HepG2 (cell line): ENCODE measurements around the gene PHF23. TPM values are rescaled to one million over a fixed set of nuclear protein-coding genes. Genes with fewer than 3 reads are reported as not detected.

ENCODE experiments used
- AFF4 ChIP-seq: sonication (generic); formaldehyde crosslinking; IDR thresholded peaks from 2 replicates; pipeline ENCODE4 v1.4.0; 2020; ENCODE audit warnings: missing genetic modification reagents
- FOXP1 ChIP-seq, 2 experiments: fragments of 450-650 bp in 1 of 2; IDR thresholded peaks; 2 replicates each; pipeline ENCODE4 v1.6.1; 2017 to 2018; ENCODE audit warnings: antibody characterized with exemption in 1 of 2
- KLF9 ChIP-seq: IDR thresholded peaks from 2 replicates; pipeline ENCODE4 v1.6.1; 2016; ENCODE audit warnings: low read depth
- MAFK ChIP-seq, 2 experiments: IDR thresholded peaks in 1 of 2; conservative IDR thresholded peaks in 1 of 2; 2 replicates each; pipeline ENCODE4 v1.6.1; 2011; ENCODE audit warnings: improper control_type of control experiment in 2 of 2, low read length in 2 of 2
- NFRKB ChIP-seq: fragments of 450-650 bp; IDR thresholded peaks from 2 replicates; pipeline ENCODE4 v1.6.1; 2017
- PPARG ChIP-seq: conservative IDR thresholded peaks from 2 replicates; pipeline ENCODE4 v1.6.1; 2016; ENCODE audit warnings: missing biosample characterization, missing genetic modification reagents
- ZKSCAN8 ChIP-seq: IDR thresholded peaks from 2 replicates; pipeline ENCODE4 v1.6.1; 2016; ENCODE audit warnings: borderline replicate concordance, missing genetic modification reagents, missing compliant biosample characterization
- ZNF232 ChIP-seq: sonication (generic); formaldehyde crosslinking; IDR thresholded peaks from 2 replicates; pipeline ENCODE4 v1.4.0; 2020; ENCODE audit warnings: missing genetic modification reagents, borderline replicate concordance
- ZNF251 ChIP-seq: sonication (generic); formaldehyde crosslinking; IDR thresholded peaks from 2 replicates; pipeline ENCODE4 v1.9.0; 2021; ENCODE audit warnings: mild to moderate bottlenecking, missing genetic modification reagents
- ZNF253 ChIP-seq: sonication (generic); formaldehyde crosslinking; IDR thresholded peaks from 2 replicates; pipeline ENCODE4 v1.8.0; 2022; ENCODE audit warnings: mild to moderate bottlenecking, missing genetic modification reagents, borderline replicate concordance
- ZNF317 ChIP-seq: sonication (generic); formaldehyde crosslinking; IDR thresholded peaks from 2 replicates; pipeline ENCODE4 v1.5.0; 2020; ENCODE audit warnings: mild to moderate bottlenecking, missing genetic modification reagents
- ZNF414 ChIP-seq: sonication (generic); formaldehyde crosslinking; IDR thresholded peaks from 2 replicates; pipeline ENCODE4 v1.5.0; 2020; ENCODE audit warnings: missing genetic modification reagents
- ZNF501 ChIP-seq: sonication (generic); formaldehyde crosslinking; IDR thresholded peaks from 2 replicates; pipeline ENCODE4 v1.5.1; 2020; ENCODE audit warnings: mild to moderate bottlenecking, moderate library complexity, missing genetic modification reagents
- ZNF580 ChIP-seq: IDR thresholded peaks from 2 replicates; pipeline ENCODE4 v1.6.1; 2016; ENCODE audit warnings: low read depth, borderline replicate concordance
- ZNF674 ChIP-seq: sonication (generic); formaldehyde crosslinking; IDR thresholded peaks from 2 replicates; pipeline ENCODE4 v1.5.0; 2020; ENCODE audit warnings: low read depth, mild to moderate bottlenecking, missing genetic modification reagents
- ZNF749 ChIP-seq: sonication (generic); formaldehyde crosslinking; IDR thresholded peaks from 2 replicates; pipeline ENCODE4 v1.8.0; 2022; ENCODE audit warnings: mild to moderate bottlenecking, missing genetic modification reagents, moderate library complexity, borderline replicate concordance
- ZNF781 ChIP-seq: sonication (generic); formaldehyde crosslinking; IDR thresholded peaks from 2 replicates; pipeline ENCODE4 v1.5.1; 2020; ENCODE audit warnings: borderline replicate concordance, mild to moderate bottlenecking, missing genetic modification reagents; ENCODE audit errors: not compliant biosample characterization
- polyA plus RNA-seq, 8 experiments: library from polyadenylated mRNA; depleted of rRNA in 3 of 8; stranded (reverse) in 7 of 8; unstranded in 1 of 8; fragments of >200 nt; fragmentation: Illumina TruSeq in 4 of 8; extraction: Trizol in 4 of 8; gene quantifications; 2 replicates each; pipeline versions ENCODE4 v1.2.1 to v1.2.3, GENCODE V29; 2011 to 2016; ENCODE audit warnings: low read depth in 4 of 8, missing spikeins in 1 of 8, mixed read lengths in 1 of 8; ENCODE audit not compliant: insufficient read depth in 1 of 8
- total RNA-seq, 5 experiments: library from RNA; depleted of rRNA; stranded (reverse); fragments of >200 nt; fragmentation: Illumina TruSeq; extraction: Trizol; gene quantifications; 2 replicates each; pipeline ENCODE4 v1.2.3, GENCODE V29; 2016; ENCODE audit warnings: low read depth in 1 of 5
- TF ChIP-seq, protein P1 (sequence below): sonication (generic); formaldehyde crosslinking; IDR thresholded peaks from 2 replicates; pipeline ENCODE4 v1.5.0; 2020; ENCODE audit warnings: mild to moderate bottlenecking, missing genetic modification reagents
- TF ChIP-seq, protein P2 (sequence below): IDR thresholded peaks from 2 replicates; pipeline ENCODE4 v1.6.1; 2018; ENCODE audit warnings: missing genetic modification reagents, mild to moderate bottlenecking, missing compliant biosample characterization
- TF ChIP-seq, protein P3 (sequence below): sonication (generic); formaldehyde crosslinking; IDR thresholded peaks from 2 replicates; pipeline ENCODE4 v1.4.0; 2020; ENCODE audit warnings: mild to moderate bottlenecking, missing genetic modification reagents

The PHF23 gene
- total and polyA plus RNA-seq, 2 of the 13 experiments (the other 11 are each of a cell fraction or from before 2014, with no cell fraction given) = 27.6 to 33.2 TPM

DNA sequence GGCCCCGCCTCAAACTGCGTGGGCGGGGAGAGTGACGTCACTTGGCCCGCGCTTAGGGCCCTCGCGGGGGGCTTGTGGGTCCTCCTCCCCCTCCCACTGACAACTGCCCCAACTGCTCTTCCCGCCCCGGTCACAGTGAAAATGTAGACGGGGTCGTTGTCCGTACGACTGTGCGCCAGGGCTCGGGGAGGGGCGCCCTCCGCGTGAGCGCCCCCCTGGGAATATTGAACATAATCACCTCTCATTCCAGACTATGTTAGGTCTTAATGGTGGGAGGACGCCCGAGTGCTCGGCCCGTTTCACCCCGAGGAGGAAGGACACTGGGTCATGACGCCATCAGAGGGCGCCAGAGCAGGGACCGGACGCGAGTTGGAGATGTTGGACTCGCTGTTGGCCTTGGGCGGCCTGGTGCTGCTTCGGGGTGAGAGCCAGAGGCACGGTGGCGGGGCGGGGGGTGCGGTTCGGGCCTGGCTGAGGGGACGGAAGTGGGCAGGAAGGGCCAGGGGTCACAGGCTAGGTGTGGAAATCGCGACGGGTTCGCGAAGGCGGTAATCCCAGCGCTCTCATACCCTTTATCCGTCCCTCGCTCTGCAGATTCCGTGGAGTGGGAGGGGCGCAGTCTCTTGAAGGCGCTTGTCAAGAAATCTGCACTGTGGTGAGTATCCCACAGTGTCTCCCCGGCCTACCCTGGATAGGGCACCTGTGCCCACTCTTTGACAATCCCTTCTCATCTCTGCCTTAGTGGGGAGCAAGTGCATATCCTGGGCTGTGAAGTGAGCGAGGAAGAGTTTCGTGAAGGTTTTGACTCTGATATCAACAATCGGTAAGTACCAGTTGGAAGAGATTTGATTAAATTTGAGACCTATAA is 13.2 kb upstream of the PHF23 start, which contains the start of gene ELP5 (continued):
- peak; percentile 74; the same call in 1 of the 2 replicates for TF ChIP-seq ZNF253 (CRISPR knock-in tag)
- TF ChIP-seq, protein P1, sequence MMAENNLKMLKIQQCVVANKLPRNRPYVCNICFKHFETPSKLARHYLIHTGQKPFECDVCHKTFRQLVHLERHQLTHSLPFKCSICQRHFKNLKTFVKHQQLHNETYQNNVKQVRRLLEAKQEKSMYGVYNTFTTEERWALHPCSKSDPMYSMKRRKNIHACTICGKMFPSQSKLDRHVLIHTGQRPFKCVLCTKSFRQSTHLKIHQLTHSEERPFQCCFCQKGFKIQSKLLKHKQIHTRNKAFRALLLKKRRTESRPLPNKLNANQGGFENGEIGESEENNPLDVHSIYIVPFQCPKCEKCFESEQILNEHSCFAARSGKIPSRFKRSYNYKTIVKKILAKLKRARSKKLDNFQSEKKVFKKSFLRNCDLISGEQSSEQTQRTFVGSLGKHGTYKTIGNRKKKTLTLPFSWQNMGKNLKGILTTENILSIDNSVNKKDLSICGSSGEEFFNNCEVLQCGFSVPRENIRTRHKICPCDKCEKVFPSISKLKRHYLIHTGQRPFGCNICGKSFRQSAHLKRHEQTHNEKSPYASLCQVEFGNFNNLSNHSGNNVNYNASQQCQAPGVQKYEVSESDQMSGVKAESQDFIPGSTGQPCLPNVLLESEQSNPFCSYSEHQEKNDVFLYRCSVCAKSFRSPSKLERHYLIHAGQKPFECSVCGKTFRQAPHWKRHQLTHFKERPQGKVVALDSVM (CRISPR knock-in tag) = no peak
- TF ChIP-seq FOXP1 (IDR thresholded peaks at IDR 0.05) = no peak
- TF ChIP-seq FOXP1 (CRISPR knock-in tag; IDR thresholded peaks at IDR 0.05) = peak; percentile 22; the same call in 1 of the 2 replicates
- peak; percentile 59; the same call in 1 of the 2 replicates for TF ChIP-seq ZNF580
- TF ChIP-seq, protein P2, sequence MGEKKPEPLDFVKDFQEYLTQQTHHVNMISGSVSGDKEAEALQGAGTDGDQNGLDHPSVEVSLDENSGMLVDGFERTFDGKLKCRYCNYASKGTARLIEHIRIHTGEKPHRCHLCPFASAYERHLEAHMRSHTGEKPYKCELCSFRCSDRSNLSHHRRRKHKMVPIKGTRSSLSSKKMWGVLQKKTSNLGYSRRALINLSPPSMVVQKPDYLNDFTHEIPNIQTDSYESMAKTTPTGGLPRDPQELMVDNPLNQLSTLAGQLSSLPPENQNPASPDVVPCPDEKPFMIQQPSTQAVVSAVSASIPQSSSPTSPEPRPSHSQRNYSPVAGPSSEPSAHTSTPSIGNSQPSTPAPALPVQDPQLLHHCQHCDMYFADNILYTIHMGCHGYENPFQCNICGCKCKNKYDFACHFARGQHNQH = peak; percentile 72
- no peak for TF ChIP-seq ZNF414 (CRISPR knock-in tag)
- no peak for TF ChIP-seq MAFK (conservative IDR thresholded peaks at IDR 0.05 in 1 of 2, IDR thresholded peaks at IDR 0.05 in 1 of 2; ENCODE audit: low read length in 2 of 2)
- TF ChIP-seq, protein P3, sequence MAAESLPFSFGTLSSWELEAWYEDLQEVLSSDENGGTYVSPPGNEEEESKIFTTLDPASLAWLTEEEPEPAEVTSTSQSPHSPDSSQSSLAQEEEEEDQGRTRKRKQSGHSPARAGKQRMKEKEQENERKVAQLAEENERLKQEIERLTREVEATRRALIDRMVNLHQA (CRISPR knock-in tag) = no peak
- TF ChIP-seq ZNF251 = no peak
- peak; percentile 91 for TF ChIP-seq ZNF749 (CRISPR knock-in tag)
- TF ChIP-seq ZNF501 = peak; percentile 92
- no peak for TF ChIP-seq KLF9
- no peak; the same call in 1 of the 2 replicates for TF ChIP-seq PPARG (CRISPR knock-in tag)
- TF ChIP-seq NFRKB = peak; percentile 58; the same call in 1 of the 2 replicates
- peak; percentile 3; the same call in 1 of the 2 replicates for TF ChIP-seq ZNF232 (CRISPR knock-in tag)
- peak; percentile 37 for TF ChIP-seq ZKSCAN8 (CRISPR knock-in tag)
- no peak for TF ChIP-seq ZNF674 (CRISPR knock-in tag)
- no peak; the same call in 1 of the 2 replicates for TF ChIP-seq AFF4 (CRISPR knock-in tag)
- TF ChIP-seq ZNF781 = no peak
- peak; percentile 75 for TF ChIP-seq ZNF317 (CRISPR knock-in tag)
